Bronchial epithelial cell (primary cell): ENCODE data around the gene IL25. TPM values are rescaled to one million over a fixed set of nuclear protein-coding genes. Genes with fewer than 3 reads are reported as not detected.
"Not testable (repeated sequence)": the region's sequence is repeated elsewhere in the genome, so short reads cannot be mapped to it uniquely, and the experiment has no call there.

ENCODE experiments used
- DNase-seq: peaks from one replicate; pipeline ENCODE4 v3.0.0-alpha.2; 2010; ENCODE audit warnings: low read depth
- FAIRE-seq: peaks from 2 replicates; lab custom pipeline; 2011; peaks lifted over from hg19 to GRCh38; lab: Jason Lieb, UNC
- H3K27me3 ChIP-seq: 2 replicates; pipeline ENCODE4 v1.5.1; 2011; ENCODE audit warnings: low read length; ENCODE audit not compliant: control insufficient read depth, insufficient read depth
- H3K36me3 ChIP-seq: 2 replicates; pipeline ENCODE4 v1.5.1; 2011; ENCODE audit warnings: low read length; ENCODE audit not compliant: control insufficient read depth, insufficient read depth
- H3K4me3 ChIP-seq: 2 replicates; pipeline ENCODE4 v1.5.1; 2011; ENCODE audit warnings: mild to moderate bottlenecking, low read depth, low read length, control low read depth
- total RNA-seq: library from RNA; depleted of rRNA; stranded (reverse); fragments of >200 nt; gene quantifications from 2 replicates; pipeline ENCODE4 v1.2.1, GENCODE V29; 2014
- TF ChIP-seq, protein P1 (sequence below): IDR thresholded peaks from 2 replicates; pipeline ENCODE4 v1.5.1; 2011; ENCODE audit warnings: mild to moderate bottlenecking, moderate library complexity, low read length, control low read depth, inconsistent platforms; ENCODE audit not compliant: insufficient read depth, severe bottlenecking

The IL25 gene
- total RNA-seq = not detected in 2 replicates

GRCh38 chr14:23372509-23372908, at the start of gene IL25:
Gene IL25, plus strand, starts transcription at chr14:23372809.
- no peak for FAIRE-seq

DNA sequence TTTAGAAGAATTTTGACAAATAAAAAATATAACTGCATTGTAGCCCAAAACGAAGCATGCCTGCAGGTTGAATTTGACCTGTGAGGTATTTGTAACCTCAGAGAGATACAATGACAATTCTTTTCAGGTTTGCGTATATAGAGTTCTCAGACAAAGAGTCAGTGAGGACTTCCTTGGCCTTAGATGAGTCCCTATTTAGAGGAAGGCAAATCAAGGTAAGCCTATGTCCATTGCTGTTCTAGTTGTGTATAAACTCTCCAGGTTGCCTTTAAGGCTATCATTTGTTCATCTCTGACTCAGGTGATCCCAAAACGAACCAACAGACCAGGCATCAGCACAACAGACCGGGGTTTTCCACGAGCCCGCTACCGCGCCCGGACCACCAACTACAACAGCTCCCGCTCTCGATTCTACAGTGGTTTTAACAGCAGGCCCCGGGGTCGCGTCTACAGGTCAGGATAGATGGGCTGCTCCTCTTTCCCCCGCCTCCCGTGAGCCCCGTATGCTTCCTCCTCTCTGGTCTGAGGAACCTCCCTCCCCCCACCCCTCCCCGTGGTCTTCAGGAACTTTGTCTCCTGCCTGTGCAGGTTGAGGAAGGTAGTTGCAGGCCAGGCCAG, 48.7 kb upstream of the IL25 start:
- Histone ChIP-seq H3K36me3 (peaks cover 12% of the 10 kb centered on the region), H3K4me3 (no peak overlapping the region), H3K27me3 (no peaks in the 10 kb centered on the region)
- TF ChIP-seq, protein P1, sequence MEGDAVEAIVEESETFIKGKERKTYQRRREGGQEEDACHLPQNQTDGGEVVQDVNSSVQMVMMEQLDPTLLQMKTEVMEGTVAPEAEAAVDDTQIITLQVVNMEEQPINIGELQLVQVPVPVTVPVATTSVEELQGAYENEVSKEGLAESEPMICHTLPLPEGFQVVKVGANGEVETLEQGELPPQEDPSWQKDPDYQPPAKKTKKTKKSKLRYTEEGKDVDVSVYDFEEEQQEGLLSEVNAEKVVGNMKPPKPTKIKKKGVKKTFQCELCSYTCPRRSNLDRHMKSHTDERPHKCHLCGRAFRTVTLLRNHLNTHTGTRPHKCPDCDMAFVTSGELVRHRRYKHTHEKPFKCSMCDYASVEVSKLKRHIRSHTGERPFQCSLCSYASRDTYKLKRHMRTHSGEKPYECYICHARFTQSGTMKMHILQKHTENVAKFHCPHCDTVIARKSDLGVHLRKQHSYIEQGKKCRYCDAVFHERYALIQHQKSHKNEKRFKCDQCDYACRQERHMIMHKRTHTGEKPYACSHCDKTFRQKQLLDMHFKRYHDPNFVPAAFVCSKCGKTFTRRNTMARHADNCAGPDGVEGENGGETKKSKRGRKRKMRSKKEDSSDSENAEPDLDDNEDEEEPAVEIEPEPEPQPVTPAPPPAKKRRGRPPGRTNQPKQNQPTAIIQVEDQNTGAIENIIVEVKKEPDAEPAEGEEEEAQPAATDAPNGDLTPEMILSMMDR = no peak
- FAIRE-seq (no peak), DNase-seq (no peak)

More at GRCh38 chr14:23372509-23372908, at the start of gene IL25:
- TF ChIP-seq, protein P1 = no peak
- H3K4me3 ChIP-seq = no peak within 1 kb of the TSS
- no peak for DNase-seq
- H3K36me3 ChIP-seq = no peaks in the 10 kb centered on the region
- H3K27me3 ChIP-seq = no peaks in the 10 kb centered on the region

- no peak overlapping the region for H3K4me3 ChIP-seq
- no peak for DNase-seq
Observed at GRCh38 chr14:23324455-23324846, 48.2 kb upstream of the IL25 start.

DNA sequence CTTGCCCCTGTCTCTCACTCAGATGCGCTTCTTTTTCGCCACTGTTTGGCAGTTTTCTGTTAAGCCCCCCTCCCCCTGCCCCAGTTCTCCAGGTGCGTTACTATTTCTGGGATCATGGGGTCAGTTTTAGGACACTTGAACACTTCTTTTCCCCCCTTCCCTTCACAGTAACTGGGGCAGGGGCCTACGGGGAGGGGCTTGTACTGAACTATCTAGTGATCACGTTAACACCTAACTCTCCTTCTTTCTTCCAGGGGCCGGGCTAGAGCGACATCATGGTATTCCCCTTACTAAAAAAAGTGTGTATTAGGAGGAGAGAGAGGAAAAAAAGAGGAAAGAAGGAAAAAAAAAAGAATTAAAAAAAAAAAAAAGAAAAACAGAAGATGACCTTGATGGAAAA, 47.6 kb upstream of the IL25 start:
- H3K36me3 ChIP-seq = peaks cover 12% of the 10 kb centered on the region
- TF ChIP-seq, protein P1 = no peak
- DNase-seq (no peak), FAIRE-seq (no peak)
- H3K27me3 ChIP-seq = no peaks in the 10 kb centered on the region
- no peak overlapping the region for H3K4me3 ChIP-seq

More at GRCh38 chr14:23324455-23324846, 48.2 kb upstream of the IL25 start:
- TF ChIP-seq, protein P1 = no peak
- H3K36me3 ChIP-seq = peaks cover 12% of the 10 kb centered on the region
- no peak for FAIRE-seq
- H3K27me3 ChIP-seq = no peaks in the 10 kb centered on the region

- H3K27me3 ChIP-seq, FAIRE-seq, H3K4me3 ChIP-seq, DNase-seq: not testable (repeated sequence)
- H3K36me3 ChIP-seq = peaks cover 12% of the 10 kb centered on the region
Observed at GRCh38 chr14:23325746-23326145, 46.9 kb upstream of the IL25 start.

- peaks cover 12% of the 10 kb centered on the region for H3K36me3 ChIP-seq
- FAIRE-seq (no peak), DNase-seq (no peak)
- no peaks in the 10 kb centered on the region for H3K27me3 ChIP-seq
- TF ChIP-seq, protein P1 = no peak
- no peak overlapping the region for H3K4me3 ChIP-seq
Observed at GRCh38 chr14:23326491-23327332, 45.9 kb upstream of the IL25 start.
